SK-N-MC (cell line): ENCODE measurements around the gene CCDC183.

Source experiments
- DNase-seq: peaks from one replicate; pipeline ENCODE4 v3.0.0-alpha.2; 2011; ENCODE audit warnings: low read depth, low spot score
- H3K27ac ChIP-seq: fragments of 200-600 bp; sonication (generic); 2 replicates; pipeline ENCODE4 v1.5.1; 2016; ENCODE audit warnings: mixed run types
- H3K36me3 ChIP-seq: fragments of 200-600 bp; sonication (generic); 2 replicates; pipeline ENCODE4 v1.6.1; 2017; ENCODE audit warnings: antibody characterized with exemption, low read length, mixed read lengths; ENCODE audit not compliant: insufficient read depth
- H3K4me3 ChIP-seq: fragments of 200-600 bp; sonication (generic); 2 replicates; pipeline ENCODE4 v1.5.1; 2016
- H3K9ac ChIP-seq: fragments of 200-600 bp; sonication (generic); 2 replicates; pipeline ENCODE4 v1.8.0; 2017; ENCODE audit warnings: mixed run types, mixed read lengths; ENCODE audit not compliant: insufficient read length
- H3K9me3 ChIP-seq: fragments of 200-600 bp; sonication (generic); 2 replicates; pipeline ENCODE4 v1.6.1; 2017; ENCODE audit warnings: low read depth, mild to moderate bottlenecking, antibody characterized with exemption, low read length, moderate library complexity, mixed read lengths
- EZH2 ChIP-seq: fragments of 200-600 bp; sonication (generic); IDR thresholded peaks from one replicate; pipeline ENCODE4 v1.6.1; 2017; ENCODE audit warnings: antibody characterized with exemption
- FOXP2 ChIP-seq: optimal IDR thresholded peaks from 2 replicates; pipeline ENCODE3; 2011; ENCODE audit warnings: mild to moderate bottlenecking, moderate library complexity; ENCODE audit not compliant: insufficient read depth; ENCODE audit errors: extremely low read length, control extremely low read depth
- POLR2AphosphoS5 ChIP-seq: IDR thresholded peaks from 2 replicates; pipeline ENCODE4 v1.6.1; 2012; ENCODE audit warnings: mild to moderate bottlenecking, low read depth, low read length, borderline replicate concordance

The CCDC183 gene

DNA sequence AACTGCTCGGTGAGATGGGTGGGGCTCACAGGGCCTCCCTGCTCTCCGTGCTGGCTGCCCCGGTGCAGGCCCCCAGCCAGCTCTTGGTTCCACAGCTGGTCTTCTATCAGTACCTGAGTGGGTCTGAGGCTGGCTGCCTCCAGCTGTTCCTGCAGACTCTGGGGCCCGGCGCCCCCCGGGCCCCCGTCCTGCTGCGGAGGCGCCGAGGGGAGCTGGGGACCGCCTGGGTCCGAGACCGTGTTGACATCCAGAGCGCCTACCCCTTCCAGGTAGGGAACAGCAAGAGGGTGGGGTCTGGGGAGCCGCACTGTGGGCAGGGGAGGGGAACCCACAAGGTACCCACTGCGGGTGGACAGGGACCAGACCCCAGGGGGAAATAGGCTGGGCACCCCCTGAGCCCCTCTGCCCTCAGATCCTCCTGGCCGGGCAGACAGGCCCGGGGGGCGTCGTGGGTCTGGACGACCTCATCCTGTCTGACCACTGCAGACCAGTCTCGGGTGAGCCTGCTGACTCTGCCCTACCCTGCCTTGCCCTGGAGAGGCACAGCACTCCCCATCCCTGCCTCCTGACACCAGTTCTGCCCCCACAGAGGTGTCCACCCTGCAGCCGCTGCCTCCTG is 58.8 kb downstream of the CCDC183 start:
- Histone ChIP-seq H3K36me3 (no peaks in the 10 kb centered on the region; the same call in 1 of the 2 replicates), H3K9me3 (no peaks in the 10 kb centered on the region), H3K4me3 (no peak overlapping the region), H3K27ac (no peak overlapping the region), H3K9ac (no peak overlapping the region)
- TF ChIP-seq POLR2AphosphoS5 (no peak), EZH2 (no peak), FOXP2 (no peak)
- no peak for DNase-seq

DNA sequence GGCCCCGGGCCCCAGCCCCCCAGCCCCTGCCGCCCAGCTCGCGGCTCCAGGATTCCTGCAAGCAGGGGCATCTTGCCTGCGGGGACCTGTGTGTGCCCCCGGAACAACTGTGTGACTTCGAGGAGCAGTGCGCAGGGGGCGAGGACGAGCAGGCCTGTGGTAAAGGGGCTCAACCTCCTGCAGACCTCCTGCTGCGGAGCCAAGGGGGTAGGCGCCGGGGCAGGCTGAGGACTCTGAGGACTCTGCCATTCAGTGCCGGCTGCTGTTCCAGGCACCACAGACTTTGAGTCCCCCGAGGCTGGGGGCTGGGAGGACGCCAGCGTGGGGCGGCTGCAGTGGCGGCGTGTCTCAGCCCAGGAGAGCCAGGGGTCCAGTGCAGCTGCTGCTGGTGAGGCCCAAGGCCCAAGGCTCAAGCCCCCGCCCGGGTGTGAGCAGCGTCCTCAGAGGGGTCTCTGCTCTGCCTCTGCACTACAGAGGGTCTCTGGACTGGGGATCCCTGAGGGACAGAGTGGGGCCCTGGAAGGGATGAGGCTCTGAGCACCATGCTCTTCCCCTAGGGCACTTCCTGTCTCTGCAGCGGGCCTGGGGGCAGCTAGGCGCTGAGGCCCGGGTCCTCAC is 59.4 kb downstream of the CCDC183 start:
- Histone ChIP-seq H3K36me3 (no peaks in the 10 kb centered on the region; the same call in 1 of the 2 replicates), H3K27ac (no peak overlapping the region), H3K9me3 (no peaks in the 10 kb centered on the region), H3K4me3 (no peak overlapping the region), H3K9ac (no peak overlapping the region)
- DNase-seq, result no peak
- TF ChIP-seq EZH2 (no peak), FOXP2 (no peak), POLR2AphosphoS5 (no peak)

DNA sequence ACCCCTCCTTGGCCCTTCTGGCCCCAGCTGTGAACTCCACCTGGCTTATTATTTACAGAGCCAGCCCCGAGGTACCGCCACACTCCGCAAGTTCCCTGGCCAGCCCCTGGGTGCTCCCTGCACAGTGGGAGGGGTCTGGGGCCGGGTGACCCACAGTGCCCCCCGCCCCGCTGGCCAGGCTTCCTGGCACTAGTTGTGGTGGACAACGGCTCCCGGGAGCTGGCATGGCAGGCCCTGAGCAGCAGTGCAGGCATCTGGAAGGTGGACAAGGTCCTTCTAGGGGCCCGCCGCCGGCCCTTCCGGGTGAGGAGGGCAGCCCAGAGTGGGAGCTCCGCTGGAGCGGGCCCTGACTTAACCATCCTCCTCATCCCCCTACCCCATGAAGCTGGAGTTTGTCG is 59.9 kb downstream of the CCDC183 start:
- Histone ChIP-seq H3K9me3 (no peaks in the 10 kb centered on the region), H3K27ac (no peak overlapping the region), H3K36me3 (peaks cover under 1% of the 10 kb centered on the region; the same call in 1 of the 2 replicates), H3K9ac (no peak overlapping the region), H3K4me3 (no peak overlapping the region)
- no peak for TF ChIP-seq EZH2
- no peak for TF ChIP-seq POLR2AphosphoS5
- no peak for TF ChIP-seq FOXP2
- no peak for DNase-seq

DNA sequence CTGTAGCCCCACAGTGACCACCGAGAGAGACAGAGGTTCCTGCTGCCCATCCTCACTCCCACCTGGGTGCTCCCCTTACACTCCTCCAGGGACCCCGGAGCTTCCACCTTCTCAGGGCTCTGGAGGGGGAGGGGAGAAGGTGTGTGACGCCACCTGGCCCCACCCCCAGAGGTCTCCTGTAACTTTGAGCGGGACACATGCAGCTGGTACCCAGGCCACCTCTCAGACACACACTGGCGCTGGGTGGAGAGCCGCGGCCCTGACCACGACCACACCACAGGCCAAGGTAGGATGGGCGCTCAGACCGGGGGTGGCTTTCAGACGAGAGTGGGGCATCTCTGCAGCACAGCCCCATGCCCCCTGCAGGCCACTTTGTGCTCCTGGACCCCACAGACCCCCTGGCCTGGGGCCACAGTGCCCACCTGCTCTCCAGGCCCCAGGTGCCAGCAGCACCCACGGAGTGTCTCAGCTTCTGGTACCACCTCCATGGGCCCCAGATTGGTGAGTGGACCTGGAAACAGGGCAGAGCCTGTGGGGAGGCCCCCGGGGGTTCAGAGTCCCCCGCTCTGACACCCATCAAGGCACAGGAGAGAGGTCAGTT is 60.5 kb downstream of the CCDC183 start:
- Histone ChIP-seq H3K9ac (no peak overlapping the region), H3K4me3 (no peak overlapping the region), H3K27ac (no peak overlapping the region), H3K36me3 (peaks cover 3% of the 10 kb centered on the region; the same call in 1 of the 2 replicates), H3K9me3 (no peaks in the 10 kb centered on the region)
- TF ChIP-seq POLR2AphosphoS5 (no peak), EZH2 (no peak)
- no peak for DNase-seq

DNA sequence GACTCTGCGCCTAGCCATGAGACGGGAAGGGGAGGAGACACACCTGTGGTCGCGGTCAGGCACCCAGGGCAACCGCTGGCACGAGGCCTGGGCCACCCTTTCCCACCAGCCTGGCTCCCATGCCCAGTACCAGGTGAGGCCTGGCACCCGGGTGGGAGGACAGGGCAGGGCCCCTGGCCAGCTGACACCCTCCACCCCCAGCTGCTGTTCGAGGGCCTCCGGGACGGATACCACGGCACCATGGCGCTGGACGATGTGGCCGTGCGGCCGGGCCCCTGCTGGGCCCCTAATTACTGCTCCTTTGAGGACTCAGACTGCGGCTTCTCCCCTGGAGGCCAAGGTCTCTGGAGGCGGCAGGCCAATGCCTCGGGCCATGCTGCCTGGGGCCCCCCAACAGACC is 61.0 kb downstream of the CCDC183 start:
- Histone ChIP-seq H3K9ac (no peak overlapping the region), H3K27ac (no peak overlapping the region), H3K4me3 (no peak overlapping the region), H3K36me3 (peaks cover 3% of the 10 kb centered on the region; the same call in 1 of the 2 replicates), H3K9me3 (no peaks in the 10 kb centered on the region)
- no peak for TF ChIP-seq POLR2AphosphoS5
- no peak for TF ChIP-seq FOXP2
- TF ChIP-seq EZH2, result no peak
- no peak for DNase-seq
